HG02798 (cell line): Measurements from ENCODE around the gene SLC25A24.
"Not testable (repeated sequence)": the region's sequence is repeated elsewhere in the genome, so short reads cannot be mapped to it uniquely, and the experiment has no call there.

Source experiments
- ATAC-seq: cut with Tn5 transposase; IDR thresholded peaks from one replicate; pipeline ENCODE4 v1.9.1; 2021; ENCODE audit warnings: mild to moderate bottlenecking; ENCODE audit not compliant: unreplicated experiment, poor library complexity

The SLC25A24 gene

DNA sequence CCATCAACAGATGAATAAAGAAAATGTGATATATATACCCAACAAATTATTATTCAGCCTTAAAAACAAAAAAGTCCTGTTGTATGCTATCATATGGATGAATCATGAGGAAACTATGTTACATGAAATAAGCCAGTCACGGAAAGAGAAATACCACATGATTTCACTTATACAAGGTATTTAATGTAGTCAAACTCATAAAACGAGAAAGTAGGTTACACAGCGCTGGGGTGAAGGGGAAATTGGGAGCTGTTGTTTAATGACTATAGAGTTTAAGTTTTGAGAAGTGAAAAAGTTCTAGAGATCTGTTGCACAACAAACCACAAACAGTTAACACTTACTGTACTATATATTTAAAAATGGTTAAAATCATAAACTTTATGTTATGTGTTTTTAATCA, 58.5 kb downstream of the SLC25A24 start:
- ATAC-seq, result no peak

DNA sequence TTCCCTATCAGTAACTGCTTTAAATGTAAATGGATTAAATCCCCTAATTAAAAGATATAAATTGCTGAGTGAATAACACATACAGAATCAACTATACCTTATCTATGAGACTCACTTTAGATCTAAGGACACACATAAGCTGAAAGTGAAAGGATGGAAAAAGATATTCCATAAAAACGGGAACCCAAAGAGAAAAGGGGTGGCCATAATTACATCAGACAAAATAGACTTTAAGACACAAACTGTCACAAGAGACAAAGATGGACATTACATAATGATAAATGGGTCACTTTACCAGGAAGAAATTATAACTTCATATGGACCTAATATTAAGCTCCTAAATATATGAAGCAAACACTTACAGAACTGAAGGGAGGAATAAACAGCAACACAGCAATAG, 59.2 kb downstream of the SLC25A24 start:
- ATAC-seq, result no peak

DNA sequence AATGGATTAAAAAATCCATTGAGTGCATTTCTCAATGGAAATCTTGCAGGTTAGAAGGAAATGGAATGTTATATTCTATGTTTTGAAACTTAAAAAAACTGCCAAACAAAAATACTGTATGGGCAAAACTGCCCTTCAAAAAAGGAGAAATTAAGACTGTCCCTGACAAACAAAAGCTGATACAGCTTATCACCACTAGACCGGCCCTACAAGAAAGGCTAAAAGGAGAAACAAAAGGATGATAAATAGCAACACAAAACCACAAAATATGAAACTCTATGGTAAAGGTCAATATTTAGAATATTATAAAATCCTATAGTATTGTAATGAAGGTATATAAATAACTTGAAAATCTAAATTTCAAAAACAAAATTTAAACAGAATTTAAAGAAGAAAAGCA, 60.0 kb downstream of the SLC25A24 start:
- no peak for ATAC-seq

DNA sequence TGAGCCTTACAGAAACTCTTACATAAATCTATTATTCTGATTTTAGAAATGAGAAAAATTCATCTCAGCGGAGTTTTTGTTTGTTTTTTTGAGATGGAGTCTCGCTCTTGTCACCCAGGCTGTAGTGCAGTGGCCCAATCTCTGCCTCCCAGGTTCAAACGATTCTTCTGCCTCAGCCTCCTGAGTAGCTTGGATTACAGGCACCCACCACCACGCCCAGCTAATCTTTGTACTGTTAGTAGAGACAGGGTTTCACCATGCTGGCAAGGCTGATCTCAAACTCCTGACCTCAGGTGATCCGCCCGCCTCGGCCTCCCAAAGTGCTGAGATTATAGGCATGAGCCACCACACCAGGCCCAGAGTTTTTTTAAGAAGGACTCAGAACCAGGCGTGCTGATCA, 60.6 kb downstream of the SLC25A24 start:
- not testable (repeated sequence) for ATAC-seq

DNA sequence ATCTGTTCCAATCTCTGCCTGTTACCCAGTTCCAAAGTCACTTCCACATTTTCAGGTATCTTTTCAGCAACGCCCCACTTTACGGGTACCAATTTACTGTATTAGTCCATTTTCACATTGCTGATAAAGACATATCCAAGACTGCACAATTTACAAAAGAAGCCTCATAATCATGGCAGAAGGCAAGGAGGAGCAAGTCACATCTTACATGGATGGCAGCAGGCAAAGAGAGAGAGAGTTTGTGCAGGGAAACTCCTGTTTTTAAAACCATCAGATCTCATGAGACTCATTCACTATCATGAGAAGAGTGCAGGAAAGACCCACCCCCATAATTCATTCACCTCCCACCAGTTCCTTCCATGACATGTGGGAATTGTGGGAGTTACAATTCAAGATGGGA, 67.0 kb downstream of the SLC25A24 start:
- ATAC-seq, result not testable (repeated sequence)

DNA sequence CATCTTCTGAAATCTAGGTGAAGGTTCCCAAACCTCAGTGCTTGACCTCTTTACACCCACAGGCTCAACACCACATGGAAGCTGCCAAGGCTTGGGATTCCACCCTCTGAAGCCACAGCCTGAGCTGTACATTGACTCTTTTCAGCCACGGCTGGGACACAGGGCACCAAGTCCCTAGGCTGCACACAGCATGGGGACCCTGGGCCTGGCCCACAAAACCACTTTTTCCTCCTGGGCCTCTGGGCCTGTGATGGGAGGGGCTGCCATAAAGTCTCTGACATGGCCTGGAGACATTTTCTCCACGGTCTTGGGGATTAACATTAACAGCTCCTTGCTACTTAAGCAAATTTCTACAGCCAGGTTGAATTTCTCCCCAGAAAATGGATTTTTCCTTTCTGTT, 67.8 kb downstream of the SLC25A24 start:
- not testable (repeated sequence) for ATAC-seq

DNA sequence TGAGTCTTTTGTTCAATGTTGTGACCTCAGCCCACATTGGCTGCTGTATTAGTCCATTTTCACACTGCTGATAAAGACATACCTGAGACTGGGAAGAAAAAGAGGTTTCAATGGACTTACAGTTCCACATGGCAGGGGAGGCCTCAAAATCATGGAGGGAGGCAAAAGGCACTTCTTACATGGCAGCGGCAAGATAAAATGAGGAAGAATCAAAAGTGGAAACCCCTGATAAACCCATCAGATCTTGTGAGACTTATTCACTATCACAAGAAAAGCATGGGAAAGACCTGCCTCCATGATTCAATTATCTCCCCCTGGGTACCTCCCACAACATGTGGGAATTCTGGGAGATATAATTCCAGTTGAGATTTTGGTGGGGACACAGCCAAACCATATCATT, 68.9 kb downstream of the SLC25A24 start:
- not testable (repeated sequence) for ATAC-seq

DNA sequence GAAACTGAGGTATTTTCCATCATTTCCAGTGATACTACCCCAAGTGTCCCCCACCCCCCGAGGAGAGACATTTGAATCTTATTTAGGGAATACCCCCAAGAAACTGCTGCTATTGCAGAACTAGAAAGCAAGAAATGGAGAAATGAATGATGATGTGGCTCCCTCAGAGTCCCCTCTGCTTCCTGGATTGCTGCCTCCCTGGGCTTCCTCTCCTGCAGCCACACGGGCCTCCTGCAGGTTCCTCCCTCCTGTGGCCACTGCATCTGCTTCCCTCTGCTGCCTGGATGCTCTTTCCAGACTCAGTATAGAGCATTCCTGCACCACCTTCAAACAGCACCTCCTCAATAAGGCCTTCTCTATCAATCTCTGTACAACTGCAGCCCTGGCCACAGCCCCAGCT, 69.3 kb downstream of the SLC25A24 start:
- ATAC-seq, result no peak

DNA sequence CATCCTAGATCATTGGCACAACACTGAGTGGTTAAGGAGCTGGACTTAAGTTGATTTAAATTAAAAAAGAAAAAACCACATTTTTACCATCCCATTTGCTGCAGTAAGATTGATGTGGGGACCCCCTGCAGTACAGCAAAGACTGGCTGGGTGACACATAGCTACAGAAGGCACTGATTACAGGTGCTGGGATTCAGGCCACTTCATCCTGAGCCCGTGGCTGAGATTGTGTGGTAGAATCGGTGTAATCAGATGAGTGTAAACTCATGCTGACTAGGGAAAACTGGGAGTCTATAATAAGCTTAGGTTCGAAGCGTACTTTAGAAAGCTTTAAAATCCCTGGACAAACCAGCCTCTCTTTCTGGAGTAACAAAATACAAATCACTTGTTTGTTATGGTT, 70.1 kb downstream of the SLC25A24 start:
- no peak for ATAC-seq

DNA sequence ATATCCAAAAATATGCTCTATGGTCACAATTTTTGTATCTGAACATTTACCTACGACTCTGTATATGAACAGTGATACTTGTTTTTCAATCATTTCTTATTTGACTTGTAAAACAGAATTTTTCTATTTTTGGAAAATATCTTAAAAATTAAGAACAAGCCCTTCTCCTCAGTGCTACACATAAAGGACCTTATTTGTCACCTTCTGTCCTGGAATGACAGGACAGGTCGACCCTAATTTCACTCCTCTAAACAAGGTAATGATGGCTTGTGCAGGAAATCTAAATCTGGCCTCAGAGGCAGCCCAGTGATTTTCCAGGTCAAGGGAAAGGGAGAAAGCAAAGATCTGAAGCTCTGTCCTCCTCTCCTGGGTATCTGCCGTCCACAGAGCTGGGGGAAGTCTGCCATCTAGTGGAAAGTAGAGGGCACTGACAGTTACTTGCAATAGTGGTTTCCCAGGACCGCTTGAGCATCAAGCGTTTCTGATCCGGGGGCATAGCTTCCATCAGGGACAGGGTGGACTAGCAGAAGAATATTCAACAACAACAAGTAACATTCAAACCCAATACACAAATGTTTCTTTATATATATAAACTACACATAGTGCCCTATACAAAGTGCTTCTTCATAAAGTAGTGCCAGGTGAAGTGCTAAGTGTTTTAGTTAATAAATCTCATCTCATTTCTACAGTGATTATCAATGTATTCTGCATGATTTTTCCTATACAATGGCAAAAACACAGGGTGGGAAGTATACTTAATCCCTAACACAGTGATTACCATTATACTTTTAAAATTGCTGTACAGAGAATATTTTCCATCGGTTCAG, 74.6 kb downstream of the SLC25A24 start:
- peak; percentile 95 for ATAC-seq

DNA sequence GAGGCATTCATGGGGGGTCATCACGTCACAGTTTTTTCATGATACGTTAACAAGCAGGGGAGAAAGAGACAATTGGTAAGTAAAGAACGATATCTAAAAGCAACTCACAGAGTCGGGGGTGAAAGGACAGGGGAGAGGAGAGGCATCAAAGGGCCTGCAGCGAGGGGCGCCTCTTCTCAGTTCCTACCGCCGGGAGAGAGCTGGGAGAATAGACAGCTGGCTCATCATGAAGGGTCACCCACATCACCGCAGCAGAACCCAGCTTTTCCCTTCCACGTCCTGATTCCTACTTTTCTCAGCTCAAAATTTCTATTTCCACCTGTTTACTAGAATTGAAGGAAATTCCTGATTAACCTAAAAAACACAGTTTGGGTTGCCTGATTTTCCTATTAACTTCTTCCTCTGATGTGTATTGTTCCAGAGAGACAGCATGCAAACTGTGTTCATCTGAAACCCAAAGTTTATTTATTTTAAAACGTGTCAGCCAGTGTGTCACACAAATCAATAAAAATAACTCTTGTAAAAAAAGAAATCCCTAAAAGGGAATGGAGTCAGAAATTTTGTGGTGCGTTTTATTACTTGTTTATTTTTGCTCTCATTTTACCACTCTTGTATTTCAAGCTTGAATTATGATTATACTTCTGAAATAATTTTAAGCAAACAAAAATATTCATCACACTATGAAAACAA, 75.4 kb downstream of the SLC25A24 start:
- no peak for ATAC-seq

DNA sequence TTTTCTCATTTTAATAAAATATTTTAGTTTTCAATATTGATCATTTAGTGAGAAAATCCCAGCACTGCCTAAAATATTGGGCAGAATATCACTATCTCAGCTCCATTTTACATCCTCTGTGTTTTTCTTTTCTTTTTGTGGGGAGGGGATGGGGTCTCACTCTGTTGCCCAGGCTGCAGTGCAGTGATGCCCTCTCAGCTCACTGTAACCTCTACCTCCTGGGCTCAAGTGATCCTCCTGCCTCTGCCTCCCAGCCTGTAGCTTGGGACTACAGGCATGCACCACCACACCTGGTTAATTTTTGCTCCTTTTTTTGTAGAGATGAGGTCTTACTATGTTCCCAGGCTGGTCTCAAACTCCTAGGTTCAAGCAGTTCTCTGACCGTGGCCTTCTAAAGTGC, 76.1 kb downstream of the SLC25A24 start:
- ATAC-seq, result no peak

DNA sequence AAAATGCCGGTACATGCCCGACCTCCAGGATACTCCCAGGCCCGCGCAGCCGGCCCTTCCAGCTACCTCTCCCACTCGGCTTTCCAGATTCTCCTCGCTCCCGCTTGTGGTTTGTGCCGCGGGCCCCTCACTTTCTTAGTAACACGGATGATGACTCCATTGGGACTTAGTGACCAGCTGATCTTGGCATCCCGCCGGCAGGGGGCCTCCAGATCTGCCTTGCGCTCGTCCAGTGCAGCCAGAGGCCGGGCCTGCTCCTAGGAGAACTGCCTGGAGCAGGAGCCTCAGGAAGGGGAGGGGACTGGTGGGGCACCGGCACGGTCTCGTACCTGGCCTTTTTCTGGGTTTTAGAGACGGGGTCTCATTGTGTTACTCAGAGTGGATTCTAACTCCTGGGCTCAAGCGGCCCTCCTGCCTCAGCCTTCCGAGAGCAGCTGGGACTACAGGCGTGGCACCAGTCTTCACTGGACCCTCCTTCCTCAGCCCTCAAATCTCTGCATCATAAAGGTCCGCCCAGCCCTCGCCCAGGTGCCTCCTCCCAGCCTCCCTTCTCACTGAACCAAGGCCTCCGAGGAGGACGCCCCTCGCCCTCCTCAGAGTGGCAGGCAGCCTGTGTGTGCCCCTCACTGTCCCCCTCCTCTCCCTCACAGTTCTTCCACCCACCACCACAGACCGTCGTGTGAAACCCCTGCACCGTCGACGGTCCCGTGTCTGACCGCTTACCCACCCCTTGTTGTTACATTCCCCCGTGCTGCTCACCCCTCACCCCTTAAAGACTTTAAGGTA, 78.6 kb downstream of the SLC25A24 start:
- ATAC-seq, result no peak

DNA sequence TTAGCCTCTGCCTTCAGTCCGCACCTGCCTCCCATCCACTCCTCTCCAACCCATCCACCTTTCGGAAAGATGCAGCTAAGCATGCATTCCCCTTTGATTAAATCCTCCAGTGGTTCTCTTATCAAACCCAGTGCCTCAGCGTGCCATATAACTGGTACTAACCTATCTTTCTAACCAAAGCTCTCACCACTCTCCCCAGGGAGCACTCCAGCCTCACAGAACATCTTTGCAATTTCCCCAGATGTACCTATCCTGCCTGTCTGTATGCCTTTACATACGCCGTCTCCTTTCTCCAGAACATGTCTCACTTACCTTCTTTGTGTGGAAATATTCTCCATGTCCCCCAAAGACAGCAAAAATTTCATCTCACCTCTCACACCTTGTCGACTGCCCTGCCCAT, 80.0 kb downstream of the SLC25A24 start:
- no peak for ATAC-seq

DNA sequence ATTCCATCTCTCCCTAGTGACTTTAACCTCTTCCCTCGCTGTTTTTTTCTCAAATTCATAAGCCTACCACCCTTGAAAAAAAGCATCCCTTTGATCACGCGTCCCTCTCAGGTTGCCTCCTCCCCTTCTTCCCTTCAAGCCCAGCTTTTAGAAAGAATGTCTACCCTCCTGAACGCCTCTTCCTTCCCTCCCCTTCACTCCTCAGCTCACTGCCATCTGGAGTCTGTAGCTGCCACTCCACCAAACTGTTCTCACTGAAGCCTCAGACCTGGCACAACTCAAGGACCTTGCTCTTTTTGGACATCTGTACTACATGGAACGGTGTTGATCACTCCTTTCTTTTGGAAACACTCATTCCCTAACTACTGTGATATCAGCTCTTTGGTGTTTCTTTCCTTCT, 80.6 kb downstream of the SLC25A24 start:
- no peak for ATAC-seq

DNA sequence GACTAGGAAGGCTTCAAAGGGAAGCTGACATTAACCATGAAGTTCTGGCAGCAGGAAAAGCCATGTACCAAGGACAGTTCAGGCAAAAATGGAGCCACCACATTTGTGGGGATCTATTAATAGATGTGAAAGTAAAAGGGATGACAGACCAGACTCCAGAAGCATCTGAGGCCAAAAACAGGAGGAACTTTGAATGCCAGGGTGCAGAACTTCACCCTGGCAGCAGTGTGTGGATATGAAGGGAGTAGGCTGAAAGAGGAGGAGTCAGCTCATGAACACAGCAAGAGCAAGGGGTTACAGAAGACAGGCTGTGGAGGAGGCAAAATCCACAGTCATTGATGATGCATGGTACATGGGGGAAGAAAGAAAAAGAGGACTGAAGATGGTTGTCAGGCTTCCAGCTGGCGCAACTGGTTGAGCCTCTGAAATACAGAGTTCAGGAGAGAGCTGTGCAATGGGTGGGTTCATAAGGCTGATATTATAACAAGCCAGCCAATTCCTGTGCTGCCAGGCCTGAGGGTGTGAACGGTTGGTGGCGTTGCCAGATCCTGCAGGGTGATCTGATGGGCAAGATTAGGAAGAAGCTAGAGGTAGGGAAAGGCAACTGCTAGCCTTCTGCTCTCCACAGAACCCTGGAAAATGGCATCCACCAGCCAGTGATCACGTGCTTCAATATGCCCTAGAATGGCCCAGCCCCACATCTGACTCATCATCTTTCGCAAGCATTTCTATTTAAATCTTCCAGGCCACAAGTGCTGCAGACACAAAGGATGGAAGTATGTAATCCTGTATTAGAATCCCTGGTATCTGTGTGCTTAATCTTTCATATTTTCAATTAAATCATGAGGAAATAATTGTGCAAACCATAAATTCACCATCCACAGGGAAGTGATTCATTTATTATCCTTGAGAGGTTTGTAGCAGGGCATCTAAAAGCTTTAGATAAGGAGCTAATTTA, 81.9 kb downstream of the SLC25A24 start:
- no peak for ATAC-seq

DNA sequence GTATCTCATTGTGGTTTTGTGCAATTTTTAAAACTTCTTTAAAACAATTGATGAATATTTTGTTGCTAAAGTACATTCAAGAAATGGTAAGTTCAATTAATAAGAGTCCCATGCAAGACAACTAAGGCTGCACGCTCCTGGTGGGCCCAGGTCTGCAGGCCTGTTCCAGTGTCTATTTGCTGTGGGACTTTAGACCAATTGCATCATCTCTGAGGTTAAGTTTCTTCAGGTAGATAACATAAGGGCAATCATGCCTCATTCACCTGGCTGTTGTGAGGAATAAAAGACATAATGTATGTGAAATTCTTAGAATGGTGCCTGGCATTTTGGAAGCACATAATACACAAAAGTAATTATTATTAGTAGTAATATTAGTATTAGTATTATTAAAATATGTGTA, 82.9 kb downstream of the SLC25A24 start:
- ATAC-seq, result no peak

DNA sequence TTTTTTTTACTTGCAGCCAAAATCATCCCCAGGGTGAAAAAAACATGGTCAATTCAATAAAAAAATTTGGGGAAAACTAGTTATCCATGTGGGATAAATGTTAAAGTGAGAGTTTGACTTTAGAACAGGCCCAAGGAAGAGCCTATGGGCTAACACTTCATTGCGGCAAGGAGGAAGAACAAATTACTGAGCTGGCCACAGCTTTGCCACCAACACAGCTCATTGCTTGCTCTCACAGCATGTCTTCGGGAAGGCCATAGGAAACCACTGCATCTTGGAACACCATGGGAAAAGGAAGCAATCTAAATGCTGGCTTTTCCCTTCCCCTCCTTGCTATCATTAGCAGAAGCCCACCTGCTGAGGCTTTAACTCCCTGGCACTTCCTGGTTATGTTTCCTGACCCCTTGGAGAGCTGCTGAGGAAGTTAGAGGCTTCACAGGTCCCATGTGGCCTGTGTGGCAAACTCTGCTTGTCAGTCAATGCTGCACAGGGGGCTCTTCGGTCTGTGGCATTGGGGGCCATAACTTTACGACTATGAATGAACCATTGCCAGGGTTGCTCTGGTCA, 86.0 kb downstream of the SLC25A24 start:
- no peak for ATAC-seq

DNA sequence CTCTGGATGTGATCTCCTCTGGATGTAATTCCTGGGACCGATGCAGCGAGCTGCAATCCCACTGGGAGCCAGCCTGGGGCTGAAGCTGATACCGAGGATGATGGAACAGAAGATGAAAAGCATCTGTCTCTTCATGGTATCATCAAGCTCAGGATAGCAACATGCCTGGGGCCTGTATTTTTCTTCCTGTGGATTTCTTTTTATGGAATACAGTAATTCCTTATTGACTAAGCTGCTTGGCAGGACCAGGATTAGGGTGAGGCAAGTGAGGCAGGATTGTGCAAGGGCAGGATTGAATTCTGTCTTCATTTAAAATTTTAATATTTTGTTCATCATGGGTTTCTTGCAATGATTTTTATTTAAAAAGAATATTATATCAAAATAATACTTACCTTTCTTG, 86.6 kb downstream of the SLC25A24 start:
- no peak for ATAC-seq
